ENCODE results near the gene NOL4L.
"Not testable (repeated sequence)": the region's sequence is repeated elsewhere in the genome, so short reads cannot be mapped to it uniquely, and the experiment has no call there.

NOL4L gene

DNA sequence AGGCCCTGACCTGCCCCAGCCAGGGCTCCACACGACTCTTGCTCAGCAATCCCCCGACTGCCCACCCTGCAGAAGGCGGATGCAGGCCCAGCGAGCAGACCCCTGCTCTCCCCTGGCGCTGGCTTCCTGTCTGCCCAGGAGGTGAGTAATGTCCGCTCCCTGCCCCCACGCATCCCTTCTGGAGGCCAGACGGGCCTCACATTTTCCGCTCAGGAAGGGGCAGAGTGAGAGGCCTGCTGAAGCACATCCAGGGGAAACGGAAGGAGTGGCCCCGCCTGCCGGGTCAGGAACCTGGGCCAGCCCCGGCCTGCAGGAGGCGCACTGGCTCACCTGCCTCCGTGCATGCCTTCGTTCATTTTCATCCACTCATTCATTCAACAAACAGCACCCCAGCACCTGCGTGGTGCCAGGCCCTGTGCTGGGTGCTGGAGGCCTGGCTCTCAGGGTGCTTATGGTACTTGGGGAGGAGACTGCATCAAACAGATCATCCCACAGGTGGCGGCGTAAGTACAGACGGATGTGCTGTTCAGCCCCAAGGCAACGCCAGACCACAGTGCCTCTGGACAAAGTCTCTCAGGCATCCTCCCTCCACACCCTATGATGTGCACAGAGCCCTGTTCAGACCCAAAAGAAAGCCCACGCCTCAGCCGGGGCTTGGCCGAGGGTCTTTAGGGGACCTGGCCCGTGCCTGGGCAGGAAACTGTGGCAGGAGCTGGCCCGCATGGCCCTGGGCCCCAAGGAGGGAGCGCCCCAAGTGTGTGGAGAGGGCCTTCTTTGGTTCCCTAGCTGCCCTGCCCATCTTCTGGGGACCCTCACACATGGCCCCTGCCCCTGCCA is 114.9 kb downstream of the NOL4L start:
- no peak for DNase-seq (ENCODE audit: low read depth in 2 of 2)

DNA sequence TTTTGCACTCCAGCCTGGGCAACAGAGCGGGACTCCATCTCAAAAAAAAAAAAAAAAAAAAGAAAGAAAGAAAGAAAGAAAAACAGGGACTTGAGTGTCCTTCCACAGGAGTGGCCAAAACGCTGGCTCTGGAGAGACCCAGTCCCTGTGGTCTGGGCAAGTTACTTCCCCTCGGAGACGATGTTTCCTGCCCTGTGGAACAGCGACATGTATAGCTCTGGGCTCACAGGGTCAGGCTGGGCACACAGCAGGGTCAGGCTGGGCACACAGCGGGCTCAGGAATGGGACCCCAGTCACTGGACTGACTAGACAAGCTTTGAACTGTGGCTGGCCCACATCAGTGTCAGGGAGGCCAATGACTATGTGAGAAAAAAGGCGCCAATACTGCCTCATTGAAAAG is 116.3 kb downstream of the NOL4L start:
- no peak for DNase-seq (ENCODE audit: low read depth in 2 of 2)

DNA sequence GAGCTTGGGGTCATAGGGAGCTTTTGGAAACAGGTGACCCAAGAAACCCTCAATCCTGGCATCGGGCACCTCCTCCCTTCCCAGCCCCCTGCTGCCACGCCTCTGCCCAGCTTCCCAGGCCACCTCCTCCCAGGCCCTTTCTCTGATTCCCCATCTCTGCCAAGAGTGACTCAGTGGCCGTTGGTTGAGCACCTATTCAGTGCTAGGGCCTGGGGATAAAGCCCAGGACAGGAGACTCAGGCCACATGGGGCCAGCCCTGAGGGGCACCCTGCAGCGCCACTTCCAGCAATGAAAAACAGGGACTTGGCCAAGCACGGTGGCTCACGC is 116.9 kb downstream of the NOL4L start:
- no peak for DNase-seq (ENCODE audit: low read depth in 2 of 2)

DNA sequence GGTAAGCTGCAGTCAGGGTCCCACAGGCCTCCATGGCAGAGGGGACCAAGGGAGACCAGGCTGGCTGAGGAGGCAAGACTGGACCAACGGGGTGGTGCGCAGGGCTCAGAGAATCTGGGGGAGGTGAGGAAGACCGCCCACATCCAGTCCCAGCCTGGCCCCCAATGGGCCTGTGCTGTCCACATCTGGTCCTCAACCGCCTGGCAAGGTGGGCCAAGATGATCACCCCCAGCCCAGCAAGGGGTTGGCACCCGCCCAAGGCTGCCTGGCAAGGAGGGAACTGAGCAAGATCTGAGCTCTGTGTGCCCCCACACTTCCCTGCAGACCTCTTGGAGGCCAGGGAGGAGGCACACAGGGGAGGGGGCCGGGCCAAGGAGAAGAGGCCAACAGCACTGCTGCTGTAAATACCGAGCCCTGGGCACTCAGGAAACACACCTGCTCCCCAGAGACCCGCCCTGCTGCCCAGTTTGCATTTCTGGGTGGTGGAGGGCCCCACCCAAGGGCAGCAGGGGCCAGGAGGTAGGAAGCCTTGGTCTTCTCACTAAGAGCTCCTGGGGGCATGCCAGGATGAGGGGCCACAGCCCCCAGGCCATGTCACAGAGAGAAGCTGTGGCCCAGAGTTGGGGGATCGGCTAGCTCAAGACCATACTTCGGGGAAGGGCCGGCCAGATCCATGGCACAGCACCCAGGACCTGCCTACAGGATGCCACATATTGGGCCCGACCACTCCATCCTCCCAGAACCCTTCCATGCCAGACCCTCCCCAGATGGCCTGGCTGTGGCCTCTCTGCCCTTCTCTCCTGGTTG is 117.4 kb downstream of the NOL4L start:
- no peak for DNase-seq (ENCODE audit: low read depth in 2 of 2)

DNA sequence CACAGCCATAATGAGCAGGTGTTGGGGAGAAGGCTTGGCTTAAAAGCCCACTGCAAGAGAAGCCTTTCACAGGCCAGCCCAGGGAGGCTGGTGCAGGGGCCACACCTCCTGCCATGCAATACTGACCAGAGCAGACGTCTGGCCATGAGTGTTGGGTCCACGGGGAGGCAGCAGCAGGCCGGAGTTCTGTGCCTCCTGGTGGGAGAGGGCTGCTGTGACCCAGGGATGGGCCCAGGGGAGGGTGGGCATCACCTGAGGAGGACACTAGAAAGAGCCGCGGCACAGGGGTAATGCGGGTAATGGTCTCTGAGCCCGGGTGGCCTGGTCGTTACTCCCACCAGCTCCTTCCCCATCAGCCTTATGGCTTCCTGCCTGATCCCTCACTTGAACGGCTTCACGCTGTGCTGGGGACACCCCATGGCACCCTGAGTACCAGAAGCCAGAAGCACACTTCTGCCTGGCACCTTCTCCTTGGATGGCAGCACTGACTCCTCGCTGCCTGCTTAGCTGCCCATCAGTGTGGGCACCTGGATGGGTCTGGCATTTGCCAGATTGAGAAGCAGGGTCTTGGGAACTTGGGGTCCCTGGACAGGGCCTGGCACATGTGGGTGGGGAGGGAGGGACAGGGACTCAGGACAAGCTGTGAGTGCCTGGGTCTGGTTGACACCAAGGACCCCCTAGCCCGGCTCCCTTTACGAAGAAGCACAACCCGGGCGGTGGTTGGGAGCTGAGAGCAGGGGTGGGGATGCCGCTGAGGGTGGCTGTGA is 118.2 kb downstream of the NOL4L start:
- no peak for DNase-seq (ENCODE audit: low read depth in 2 of 2)

DNA sequence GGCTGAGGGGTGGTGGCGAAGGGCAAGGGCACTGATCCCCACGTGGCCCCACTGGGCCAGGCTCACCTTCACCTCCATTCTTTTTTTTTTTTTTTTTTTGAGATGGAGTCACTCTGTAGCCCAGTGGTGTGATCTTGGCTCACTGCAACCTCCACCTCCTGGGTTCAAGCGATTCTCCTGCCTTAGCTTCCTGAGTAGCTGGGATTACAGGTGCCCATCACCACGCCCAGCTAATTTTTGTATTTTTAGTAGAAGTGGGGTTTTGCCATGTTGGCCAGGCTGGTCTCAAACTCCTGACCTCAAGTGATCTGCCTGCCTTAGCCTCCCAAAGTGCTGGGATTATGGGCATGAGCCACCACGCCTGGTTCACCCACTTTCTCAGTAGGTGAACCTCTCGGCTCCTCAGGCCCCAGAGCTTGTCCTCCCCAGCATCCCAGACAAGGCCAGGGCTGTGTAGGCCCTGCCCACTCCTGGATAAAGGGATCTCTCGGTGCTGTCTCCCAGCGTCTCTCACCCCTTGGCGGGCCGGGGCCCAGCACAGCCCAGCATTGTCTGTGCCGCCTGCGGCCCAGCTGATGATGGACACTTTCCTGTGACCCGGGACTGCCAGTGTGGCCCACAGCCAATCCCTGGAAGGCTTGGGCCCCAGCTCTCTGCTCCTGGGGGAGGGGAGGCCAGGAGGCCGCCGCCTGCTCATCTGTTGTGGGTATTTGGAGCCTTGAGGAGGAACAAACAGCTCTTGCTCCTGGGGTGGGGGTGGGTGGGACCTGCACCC is 119.0 kb downstream of the NOL4L start:
- not testable (repeated sequence) for DNase-seq (ENCODE audit: low read depth in 2 of 2)

DNA sequence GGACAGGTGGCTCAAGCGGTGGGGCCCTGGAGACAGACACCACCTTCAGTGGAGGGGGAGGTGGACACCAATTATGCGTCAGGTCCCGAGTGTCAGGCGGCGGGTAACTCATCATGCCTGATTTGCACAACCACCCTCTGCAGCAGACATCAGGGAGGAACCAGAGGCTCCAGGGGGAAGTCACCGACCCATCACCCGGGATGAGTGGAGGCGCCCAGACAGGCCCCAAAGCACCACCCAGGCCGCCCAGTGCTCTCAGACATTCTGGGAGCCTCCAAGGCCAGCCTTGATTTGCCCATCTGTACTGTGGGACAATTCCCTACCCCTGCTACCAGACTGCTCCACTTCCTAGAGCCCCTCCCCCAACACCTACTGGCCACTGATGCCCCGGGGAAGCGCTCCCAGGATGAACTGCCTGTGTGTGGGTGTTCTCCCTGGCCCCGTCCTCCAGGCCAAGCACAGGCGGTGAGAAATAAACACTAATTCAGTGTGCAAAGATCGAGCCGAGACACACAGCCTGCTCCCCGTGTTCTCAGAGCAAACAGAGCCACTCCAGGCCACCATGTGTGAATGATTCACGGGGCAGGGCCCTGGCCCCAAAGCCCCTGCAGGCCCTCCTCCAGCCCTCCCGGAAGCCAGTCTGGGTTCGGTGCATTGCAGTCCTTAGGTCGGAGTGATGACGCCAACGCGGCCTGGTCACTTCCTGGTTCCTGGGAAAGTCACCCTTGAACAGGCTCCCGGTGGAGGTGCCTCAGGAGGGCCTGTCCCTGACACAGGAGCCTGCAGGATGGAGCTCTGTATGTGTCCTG is 119.8 kb downstream of the NOL4L start:
- DNase-seq (ENCODE audit: low read depth in 2 of 2): no peak

DNA sequence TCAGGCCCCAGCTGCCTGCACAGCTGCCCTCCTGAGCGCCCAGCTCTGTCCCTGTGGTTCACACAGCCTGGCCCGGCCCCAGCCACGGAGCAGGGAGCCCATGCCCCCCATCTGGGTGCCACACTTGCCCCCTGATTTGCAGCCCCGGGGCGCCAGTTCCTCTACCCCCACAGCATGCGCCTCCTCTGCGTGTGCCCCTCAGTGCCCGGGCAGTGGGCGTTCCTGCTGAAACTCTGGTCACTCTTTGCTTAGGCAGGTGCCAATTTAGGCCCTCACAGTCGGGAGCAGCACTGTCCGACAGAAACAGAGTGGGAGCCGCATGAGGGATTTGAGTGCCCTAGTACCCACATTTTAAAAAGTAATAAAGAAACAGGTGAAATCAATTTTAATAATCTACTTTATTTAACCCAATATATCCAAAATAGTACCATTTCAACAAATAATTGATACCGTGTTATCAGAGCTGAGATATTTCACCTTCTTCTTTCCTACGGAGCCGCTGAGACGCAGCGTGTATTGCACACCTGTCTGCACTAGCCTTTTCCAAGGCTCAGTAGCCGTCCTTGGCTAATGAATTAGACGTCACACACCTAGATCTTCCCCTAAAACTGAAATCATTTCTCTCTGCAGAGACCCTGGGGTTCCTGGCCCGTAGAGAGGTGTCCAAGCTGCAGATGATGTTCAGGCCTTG is 120.6 kb downstream of the NOL4L start:
- no peak for DNase-seq (ENCODE audit: low read depth in 2 of 2)

DNA sequence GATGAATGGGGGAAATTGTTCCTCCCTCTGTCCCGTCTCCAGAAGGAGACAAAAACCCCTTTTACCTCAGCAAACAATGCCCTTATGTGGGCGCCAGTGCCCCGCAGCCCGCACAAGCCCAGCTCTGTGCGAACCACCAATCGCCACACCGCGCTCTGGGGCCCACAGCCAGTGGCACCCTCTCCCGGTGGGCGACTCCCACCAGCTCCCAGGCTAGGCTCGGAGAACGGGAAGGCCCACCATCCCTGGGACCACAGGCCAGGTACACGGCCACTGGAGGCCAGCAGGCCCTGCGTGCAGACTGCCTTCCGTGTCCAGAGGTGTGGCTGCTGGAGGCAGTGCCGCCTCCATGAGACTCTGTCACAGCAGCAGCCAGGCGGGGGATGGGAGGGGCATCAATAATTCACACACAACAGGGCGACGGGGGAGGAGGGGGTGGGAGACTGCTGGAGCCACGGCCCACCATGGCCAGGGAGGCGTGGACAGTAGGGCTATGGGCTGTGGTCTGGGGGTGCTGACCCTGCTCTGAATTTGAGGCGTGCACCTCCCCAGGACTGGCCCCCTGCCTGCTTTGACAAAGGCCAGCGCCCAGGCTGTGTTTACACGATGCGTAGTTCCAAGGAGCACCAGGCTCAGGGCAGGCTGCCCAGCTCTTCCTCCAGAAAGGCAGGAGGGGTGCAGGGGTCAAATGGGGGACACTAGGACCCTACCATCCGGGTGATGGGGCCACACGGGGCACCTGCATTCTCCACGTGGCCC is 121.3 kb downstream of the NOL4L start:
- no peak for DNase-seq (ENCODE audit: low read depth in 2 of 2)

DNA sequence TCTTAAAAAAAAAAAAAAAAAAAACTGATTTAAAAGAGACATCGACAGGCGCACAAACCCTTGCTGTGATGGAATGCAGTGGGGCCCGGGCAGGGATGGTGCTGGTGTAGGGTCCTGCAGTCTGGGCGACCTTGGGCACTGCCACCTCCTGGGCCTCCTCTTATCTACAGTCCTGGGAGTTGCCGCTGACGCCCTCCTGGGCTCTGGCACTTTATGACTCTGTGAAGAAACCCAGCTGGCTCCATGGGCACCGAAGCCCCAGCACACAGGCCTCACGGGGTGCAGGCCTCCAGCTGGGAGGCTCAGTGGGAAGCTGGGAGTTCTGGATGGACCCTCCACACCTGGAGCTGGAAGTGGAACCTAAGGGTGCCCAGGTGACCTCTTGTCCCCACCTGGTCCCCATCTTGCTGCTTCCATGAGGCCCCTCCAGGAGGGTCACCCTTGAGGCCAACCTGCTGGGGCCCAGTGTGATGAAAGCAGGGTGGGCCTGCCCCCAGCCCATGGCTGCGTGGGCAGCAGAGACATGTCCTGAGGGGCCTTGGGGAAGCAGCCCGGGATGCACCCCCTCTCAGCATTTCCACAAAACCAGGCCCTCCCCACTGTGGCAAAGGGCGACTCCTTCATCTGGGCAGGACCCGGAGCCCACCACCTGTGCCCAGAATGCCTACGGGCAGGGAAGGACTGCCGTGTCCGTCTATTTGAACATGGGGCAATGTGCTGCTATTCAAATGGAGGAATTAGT is 122.1 kb downstream of the NOL4L start:
- DNase-seq (ENCODE audit: low read depth in 2 of 2): no peak

DNA sequence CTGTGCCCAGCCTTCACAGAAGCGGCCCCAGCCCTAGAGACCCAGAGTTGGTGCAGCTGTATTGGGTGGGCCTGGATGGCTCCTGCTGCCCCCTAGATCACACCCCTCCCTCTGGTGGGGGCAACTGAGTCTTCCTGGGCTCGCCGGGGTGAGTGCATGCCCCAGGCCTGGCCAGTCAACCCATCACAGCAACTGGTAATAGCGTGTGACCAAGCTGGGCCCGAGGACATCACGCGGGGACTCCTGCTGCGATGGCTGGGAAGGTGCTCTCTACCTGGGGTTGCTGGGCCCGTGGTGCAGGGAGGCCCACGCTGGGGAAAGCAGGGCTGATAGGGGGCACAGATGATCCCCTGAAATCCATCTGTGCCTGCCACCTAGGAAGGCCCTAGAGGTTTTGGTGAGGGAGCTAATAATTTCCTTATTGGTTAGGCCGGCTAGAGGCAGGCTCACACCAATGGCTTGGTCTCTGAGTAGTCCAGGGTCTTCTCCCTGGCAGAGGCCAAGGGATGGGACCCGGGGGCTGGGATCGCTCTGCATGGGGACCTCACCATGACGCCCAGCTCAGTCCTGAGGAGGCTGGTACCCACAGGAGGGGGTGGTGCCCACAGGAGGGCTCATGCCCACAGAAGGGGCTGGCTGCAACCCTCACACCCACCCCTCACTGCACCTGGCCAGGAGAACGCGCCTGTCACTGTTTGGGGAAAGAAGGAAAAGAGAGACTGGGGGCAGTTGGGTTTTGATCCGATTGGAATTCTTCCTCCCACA is 123.1 kb downstream of the NOL4L start:
- no peak for DNase-seq (ENCODE audit: low read depth in 2 of 2)

DNA sequence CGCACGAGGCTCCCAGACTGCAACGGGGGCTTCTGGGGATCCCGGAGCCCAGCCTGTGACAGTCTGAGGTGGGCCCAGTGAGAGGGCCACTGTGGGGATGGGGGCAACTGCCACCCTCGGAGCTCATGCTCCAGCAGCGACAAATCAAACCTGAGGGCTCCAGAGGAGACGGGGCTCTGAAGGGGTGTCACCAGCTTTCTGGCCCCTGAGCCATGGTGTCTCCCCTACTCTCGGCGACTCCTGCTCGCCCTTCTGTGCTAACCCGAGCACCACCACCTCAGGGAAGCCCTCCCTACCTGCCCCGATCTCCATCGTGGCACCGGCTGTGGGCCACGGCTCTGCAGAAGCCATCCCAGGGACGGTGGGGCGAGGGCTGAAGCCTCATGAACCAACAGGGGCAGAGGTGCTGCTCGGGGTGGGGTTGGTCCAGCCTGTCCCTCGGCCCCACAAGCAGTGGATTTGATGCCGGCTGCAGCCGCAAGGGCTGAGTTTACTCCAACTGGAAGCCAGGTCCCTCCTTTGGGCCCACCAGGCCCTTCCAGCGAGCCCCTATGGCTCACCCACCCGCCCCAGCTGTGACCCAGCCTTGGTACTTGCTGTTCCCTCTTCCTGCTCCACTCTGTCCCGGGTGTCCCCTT is 124.3 kb downstream of the NOL4L start:
- no peak for DNase-seq (ENCODE audit: low read depth in 2 of 2)

DNA sequence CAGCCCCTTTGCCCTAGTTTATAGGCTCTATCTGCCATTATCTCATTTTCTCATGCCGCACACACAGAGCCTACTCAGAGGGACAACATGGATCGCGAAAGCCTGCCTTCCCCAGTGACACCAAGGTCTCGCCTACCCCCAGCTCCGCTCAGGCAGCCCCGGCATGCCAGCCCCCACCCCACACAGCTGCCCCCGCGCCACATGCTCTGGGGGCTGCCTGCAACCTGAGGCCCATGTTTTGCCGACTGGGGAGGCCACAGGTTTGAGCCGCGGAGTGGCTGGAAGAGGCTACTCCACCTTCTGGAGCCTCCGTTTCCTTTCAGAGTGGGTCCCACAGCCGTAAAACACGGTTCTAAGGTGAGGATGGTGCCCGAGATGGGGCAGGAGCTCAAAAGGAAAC is 124.9 kb downstream of the NOL4L start:
- no peak for DNase-seq (ENCODE audit: low read depth in 2 of 2)

DNA sequence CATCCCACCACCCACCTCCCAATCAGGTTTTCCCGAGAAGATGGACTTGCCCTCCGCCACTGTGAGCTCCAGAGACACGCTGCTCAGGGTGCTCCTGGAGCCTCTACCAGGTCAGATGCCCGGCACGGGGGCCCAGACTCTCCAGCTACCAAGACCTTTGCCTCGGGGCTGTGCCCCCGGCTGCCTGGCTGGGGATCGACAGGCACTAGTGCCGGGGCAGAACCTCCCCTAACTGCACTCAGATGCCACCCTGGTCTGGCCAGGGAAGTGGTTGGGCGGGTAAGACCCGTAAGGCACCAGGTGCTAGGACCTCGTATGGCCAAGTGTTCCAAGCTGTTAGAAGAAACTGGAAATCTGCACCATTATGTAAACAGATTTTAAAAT is 126.3 kb downstream of the NOL4L start:
- no peak for DNase-seq (ENCODE audit: low read depth in 2 of 2)

DNA sequence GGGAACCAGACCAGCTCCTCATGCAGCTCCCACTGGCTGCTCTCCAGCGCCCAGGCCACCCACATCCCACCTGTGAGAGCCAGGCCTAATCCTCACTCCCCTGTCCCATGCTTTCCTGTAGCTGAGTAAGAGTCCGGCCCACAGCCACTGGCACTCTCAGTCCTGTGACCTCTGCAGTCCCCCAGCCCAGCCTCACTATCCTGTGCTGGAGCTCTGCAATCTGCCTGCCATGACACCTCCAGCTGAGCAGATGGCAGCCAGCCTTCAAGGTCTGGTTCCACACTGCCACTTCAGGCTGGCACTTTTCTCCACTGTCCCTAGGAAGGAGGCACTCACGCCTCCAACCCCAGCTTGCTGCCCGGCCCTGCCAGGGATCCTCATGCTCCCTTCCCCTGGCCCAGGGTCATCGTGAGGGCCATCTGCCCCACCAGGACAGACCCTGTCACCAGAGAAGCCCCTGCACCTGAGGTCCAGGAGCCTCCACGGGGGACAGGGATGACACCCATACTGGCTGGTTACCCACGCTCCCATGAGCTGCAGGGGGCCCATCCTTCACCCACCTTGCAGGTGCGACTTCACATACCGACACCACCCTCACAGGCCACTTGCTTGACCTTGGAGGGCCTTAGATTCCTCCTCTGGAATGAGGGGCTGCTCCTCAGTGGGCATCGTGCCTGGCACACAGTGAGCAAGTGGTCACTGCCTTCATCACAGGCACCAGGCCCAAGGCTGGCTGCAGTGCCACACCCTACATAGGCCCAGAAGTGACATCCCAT is 126.9 kb downstream of the NOL4L start:
- DNase-seq (ENCODE audit: low read depth in 2 of 2): no peak

DNA sequence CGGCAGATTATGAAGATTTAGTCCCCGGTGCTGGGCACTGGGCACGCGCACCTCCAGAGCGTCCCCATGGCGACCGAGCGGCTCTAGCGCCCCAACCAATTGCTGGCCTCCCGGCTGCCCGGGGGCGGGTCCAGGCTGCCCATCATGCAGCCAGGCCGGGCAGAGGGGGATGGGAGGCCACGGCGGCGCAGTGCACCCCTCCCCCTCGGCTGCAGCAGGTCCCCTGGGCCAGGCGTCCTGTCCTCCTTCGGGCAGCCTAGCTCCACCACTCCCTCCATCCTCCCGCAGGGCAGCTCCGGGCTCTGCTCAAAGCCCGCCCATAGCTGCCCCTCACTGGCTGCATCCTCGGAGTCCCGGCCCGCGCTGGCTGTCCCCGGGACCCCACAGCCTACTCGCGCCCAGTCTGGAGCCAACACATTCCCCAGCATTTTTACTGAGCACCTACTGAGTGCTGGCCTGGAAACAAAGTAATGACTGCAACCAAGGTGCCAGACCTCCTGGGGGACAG is 127.6 kb downstream of the NOL4L start:
- no peak for DNase-seq (ENCODE audit: low read depth in 2 of 2)
